OCI-LY1 (cell line): ENCODE results near the gene RAI14.

ENCODE experiments used
- H2AFZ ChIP-seq: fragments of 200-600 bp; sonication (generic), shearing (Covaris generic); 2 replicates; pipeline ENCODE4 v1.6.0; 2014; ENCODE audit warnings: antibody characterized with exemption, mild to moderate bottlenecking, low read length
- H3F3A ChIP-seq: fragments of 200-600 bp; sonication (generic), shearing (Covaris generic); 2 replicates; pipeline ENCODE4 v1.6.0; 2014; ENCODE audit warnings: mild to moderate bottlenecking, antibody characterized with exemption, low read length, moderate library complexity; ENCODE audit not compliant: insufficient read depth
- H3K27ac ChIP-seq: fragments of 200-600 bp; sonication (generic); 2 replicates; pipeline ENCODE4 v1.5.1; 2014; ENCODE audit warnings: low read length, mixed run types, mild to moderate bottlenecking, low read depth; ENCODE audit not compliant: poor library complexity, severe bottlenecking
- H3K27me3 ChIP-seq: fragments of 200-600 bp; sonication (generic); 2 replicates; pipeline ENCODE4 v1.6.0; 2014; ENCODE audit warnings: antibody characterized with exemption, mild to moderate bottlenecking, low read length, moderate library complexity; ENCODE audit not compliant: insufficient read depth
- H3K36me3 ChIP-seq: fragments of 200-600 bp; sonication (generic); 2 replicates; pipeline ENCODE4 v1.6.1; 2014; ENCODE audit warnings: mild to moderate bottlenecking, antibody characterized with exemption, low read length, moderate library complexity, mixed read lengths; ENCODE audit not compliant: insufficient read depth
- H3K4me1 ChIP-seq: fragments of 200-600 bp; sonication (generic); 2 replicates; pipeline ENCODE4 v1.5.1; 2014; ENCODE audit warnings: mild to moderate bottlenecking, low read length, moderate library complexity; ENCODE audit not compliant: insufficient read depth, severe bottlenecking
- H3K4me2 ChIP-seq: fragments of 200-600 bp; sonication (generic), shearing (Covaris generic); 2 replicates; pipeline ENCODE4 v1.6.1; 2014; ENCODE audit warnings: low read length
- H3K4me3 ChIP-seq: fragments of 200-600 bp; sonication (generic); 2 replicates; pipeline ENCODE4 v1.5.1; 2014; ENCODE audit warnings: low read length, low read depth, mild to moderate bottlenecking, mixed read lengths; ENCODE audit not compliant: poor library complexity, severe bottlenecking
- H3K79me2 ChIP-seq: fragments of 200-600 bp; shearing (Covaris generic); 2 replicates; pipeline ENCODE4 v1.6.1; 2016; ENCODE audit warnings: mixed run types, low read length, mixed read lengths; ENCODE audit not compliant: insufficient read depth
- H3K9ac ChIP-seq: fragments of 200-600 bp; sonication (generic), shearing (Covaris generic); 2 replicates; pipeline ENCODE4 v1.6.1; 2014; ENCODE audit warnings: mild to moderate bottlenecking, low read length, mixed read lengths
- H3K9me2 ChIP-seq: fragments of 200-600 bp; sonication (generic), shearing (Covaris generic); 2 replicates; pipeline ENCODE4 v1.6.1; 2014; ENCODE audit warnings: low read depth, mild to moderate bottlenecking, low read length, mixed read lengths
- H3K9me3 ChIP-seq: fragments of 200-600 bp; shearing (Covaris generic); 2 replicates; pipeline ENCODE4 v1.6.1; 2014; ENCODE audit warnings: low read length, mixed read lengths
- H4K20me1 ChIP-seq: fragments of 200-600 bp; sonication (generic), shearing (Covaris generic); 2 replicates; pipeline ENCODE4 v1.6.0; 2016; ENCODE audit warnings: mild to moderate bottlenecking, low read length; ENCODE audit not compliant: insufficient read depth
- CTCF ChIP-seq: fragments of 200-600 bp; sonication (generic), shearing (Covaris generic); IDR thresholded peaks from 2 replicates; pipeline ENCODE4 v1.5.1; 2017; ENCODE audit warnings: mild to moderate bottlenecking, antibody characterized with exemption, low read length, moderate library complexity, mixed read lengths
- EZH2 ChIP-seq: fragments of 200-600 bp; sonication (generic), shearing (Covaris generic); IDR thresholded peaks from 2 replicates; pipeline ENCODE4 v1.8.0; 2017; ENCODE audit warnings: borderline replicate concordance, mixed run types, mild to moderate bottlenecking, antibody characterized with exemption, low read length, moderate library complexity, mixed read lengths

Gene RAI14

GRCh38 chr5:34849253-34849652, 193.1 kb downstream of the RAI14 start:
- TF ChIP-seq CTCF (no peak), EZH2 (no peak)

GRCh38 chr5:34854459-34855174, 198.5 kb downstream of the RAI14 start:
- H3K4me1 ChIP-seq, result no peaks in the 10 kb centered on the region
- H3K27me3 ChIP-seq, result 0 out of 2 replicates have a peak, but pooled peaks cover 4% of the 10 kb centered on the region
- no peak overlapping the region for H3K27ac ChIP-seq
- no peaks in the 10 kb centered on the region for H4K20me1 ChIP-seq
- no peaks in the 10 kb centered on the region for H3K36me3 ChIP-seq
- no peaks in the 10 kb centered on the region for H3K9me3 ChIP-seq
- no peak overlapping the region for H3K4me2 ChIP-seq
- H3K9me2 ChIP-seq, result no peaks in the 10 kb centered on the region
- H3K4me3 ChIP-seq, result no peak overlapping the region
- H2AFZ ChIP-seq, result no peak overlapping the region
- TF ChIP-seq EZH2 (no peak), CTCF (no peak)
- H3F3A ChIP-seq, result no peaks in the 10 kb centered on the region
- no peak overlapping the region for H3K9ac ChIP-seq
- H3K79me2 ChIP-seq, result no peaks in the 10 kb centered on the region

More at GRCh38 chr5:34849253-34849652, 193.1 kb downstream of the RAI14 start:
- H3K9ac ChIP-seq, result no peak overlapping the region
- no peak overlapping the region for H3K27ac ChIP-seq
- no peaks in the 10 kb centered on the region for H3K79me2 ChIP-seq
- H4K20me1 ChIP-seq, result no peaks in the 10 kb centered on the region
- H3F3A ChIP-seq, result no peaks in the 10 kb centered on the region
- no peaks in the 10 kb centered on the region for H3K4me1 ChIP-seq
- no peaks in the 10 kb centered on the region for H3K27me3 ChIP-seq
- H3K9me3 ChIP-seq, result no peaks in the 10 kb centered on the region
- no peaks in the 10 kb centered on the region for H3K36me3 ChIP-seq
- no peak overlapping the region for H3K4me3 ChIP-seq
- H2AFZ ChIP-seq, result no peak overlapping the region
- no peak overlapping the region for H3K4me2 ChIP-seq
- no peaks in the 10 kb centered on the region for H3K9me2 ChIP-seq

DNA sequence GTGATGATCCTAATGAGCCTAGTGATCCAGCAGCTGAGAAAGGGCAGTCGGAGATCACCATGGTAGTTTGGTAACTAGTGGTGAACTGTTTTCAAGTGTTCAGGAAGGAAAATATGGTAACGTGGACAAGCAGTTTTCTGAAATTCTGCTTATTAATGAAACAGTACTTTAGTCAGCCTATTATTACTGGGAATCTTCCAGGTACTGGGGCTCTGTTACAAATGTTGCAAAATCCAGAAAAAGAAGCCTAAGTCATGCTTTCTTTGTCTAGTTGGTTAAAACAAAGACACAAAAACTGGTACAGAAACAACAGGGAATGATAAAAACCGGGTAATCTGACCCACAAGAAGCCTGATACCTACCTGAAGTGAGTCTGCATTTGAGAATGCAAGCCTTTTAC, 201.0 kb downstream of the RAI14 start:
- no peaks in the 10 kb centered on the region for H4K20me1 ChIP-seq
- H3K4me3 ChIP-seq, result no peak overlapping the region
- TF ChIP-seq CTCF (no peak), EZH2 (no peak)
- no peaks in the 10 kb centered on the region for H3F3A ChIP-seq
- no peaks in the 10 kb centered on the region for H3K9me2 ChIP-seq
- no peaks in the 10 kb centered on the region for H3K4me1 ChIP-seq
- H3K9me3 ChIP-seq, result no peaks in the 10 kb centered on the region
- no peak overlapping the region for H3K27ac ChIP-seq
- H3K36me3 ChIP-seq, result no peaks in the 10 kb centered on the region
- H3K79me2 ChIP-seq, result no peaks in the 10 kb centered on the region
- no peak overlapping the region for H2AFZ ChIP-seq
- H3K27me3 ChIP-seq, result 0 out of 2 replicates have a peak, but pooled peaks cover 4% of the 10 kb centered on the region
- no peak overlapping the region for H3K9ac ChIP-seq
- no peak overlapping the region for H3K4me2 ChIP-seq
